Hematopoietic multipotent progenitor cell treated with erythropoietin and hydrocortisone succinate and interleukin-3 and kit ligand, for 6 days (in vitro differentiated cells): ENCODE data around the gene KIF13A.
"Not testable (repeated sequence)": the region's sequence is repeated elsewhere in the genome, so short reads cannot be mapped to it uniquely, and the experiment has no call there.

Experiments used
- DNase-seq: peaks from one replicate; pipeline ENCODE4 v3.0.0-alpha.2; 2015

The KIF13A gene

DNA sequence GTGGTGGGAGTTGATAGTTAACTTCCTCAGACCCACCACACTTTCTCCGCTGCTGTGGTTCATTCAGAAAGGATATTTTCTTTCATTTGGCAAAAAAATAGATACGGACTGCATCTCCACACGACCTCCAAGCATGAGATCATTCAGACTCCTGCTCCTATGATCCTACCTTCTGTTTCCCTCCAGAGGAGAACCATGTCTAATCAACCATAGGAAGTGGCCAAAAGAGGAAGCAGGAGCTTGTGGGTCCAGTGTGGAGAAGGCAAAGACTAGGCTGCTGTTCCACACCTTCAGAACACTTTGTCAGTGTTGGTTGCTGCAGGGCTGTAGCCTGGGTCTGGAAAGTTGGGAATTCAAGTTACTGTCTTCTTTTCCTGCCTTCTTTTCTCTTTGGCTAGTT lies 10.6 kb upstream of the KIF13A start:
- DNase-seq = no peak

DNA sequence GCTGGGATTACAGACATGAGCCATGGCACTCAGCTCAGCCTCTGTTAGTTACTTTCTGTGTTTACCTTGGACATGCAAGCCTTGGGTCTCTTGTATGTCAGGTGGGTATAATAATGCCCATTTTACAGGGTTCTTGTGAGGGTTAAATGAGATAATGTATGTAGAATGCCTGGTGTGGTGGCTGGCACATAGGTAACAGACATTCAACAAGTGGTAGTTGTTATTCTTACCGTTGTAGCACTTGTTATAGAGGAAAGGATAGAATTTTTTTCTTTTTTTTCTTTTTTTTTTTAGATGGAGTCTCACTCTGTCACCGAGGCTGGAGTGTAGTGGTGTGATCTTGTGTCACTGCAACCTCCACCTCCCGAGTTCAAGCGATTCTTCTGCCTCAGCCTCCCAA lies 8.0 kb upstream of the KIF13A start:
- DNase-seq = no peak

DNA sequence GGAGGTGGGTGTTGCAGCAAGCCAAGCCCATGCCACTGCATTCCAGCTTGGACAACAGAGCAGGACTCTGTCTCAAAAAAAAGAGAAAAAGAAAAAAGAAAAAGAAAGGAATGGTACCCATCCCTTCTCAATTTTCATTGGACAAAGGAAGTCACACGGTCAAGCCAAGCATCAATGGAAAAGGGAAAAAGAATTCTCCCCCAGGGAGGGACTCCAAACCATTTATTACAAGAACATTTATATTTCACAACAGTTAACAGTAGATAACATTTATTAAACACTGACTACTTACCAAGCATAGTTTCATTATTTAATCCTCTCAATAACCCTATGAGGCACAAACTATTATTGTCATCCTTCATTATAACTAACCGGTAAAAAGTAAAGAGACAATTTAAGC lies 6.6 kb upstream of the KIF13A start:
- no peak for DNase-seq

- no peak for DNase-seq
These were observed 1.0 kb upstream of the KIF13A start for GRCh38 chr6:17988422-17988944.

GRCh38 chr6:17987697-17988421 lies 424 bp upstream of the KIF13A start:
- DNase-seq = peak; percentile 79

DNA sequence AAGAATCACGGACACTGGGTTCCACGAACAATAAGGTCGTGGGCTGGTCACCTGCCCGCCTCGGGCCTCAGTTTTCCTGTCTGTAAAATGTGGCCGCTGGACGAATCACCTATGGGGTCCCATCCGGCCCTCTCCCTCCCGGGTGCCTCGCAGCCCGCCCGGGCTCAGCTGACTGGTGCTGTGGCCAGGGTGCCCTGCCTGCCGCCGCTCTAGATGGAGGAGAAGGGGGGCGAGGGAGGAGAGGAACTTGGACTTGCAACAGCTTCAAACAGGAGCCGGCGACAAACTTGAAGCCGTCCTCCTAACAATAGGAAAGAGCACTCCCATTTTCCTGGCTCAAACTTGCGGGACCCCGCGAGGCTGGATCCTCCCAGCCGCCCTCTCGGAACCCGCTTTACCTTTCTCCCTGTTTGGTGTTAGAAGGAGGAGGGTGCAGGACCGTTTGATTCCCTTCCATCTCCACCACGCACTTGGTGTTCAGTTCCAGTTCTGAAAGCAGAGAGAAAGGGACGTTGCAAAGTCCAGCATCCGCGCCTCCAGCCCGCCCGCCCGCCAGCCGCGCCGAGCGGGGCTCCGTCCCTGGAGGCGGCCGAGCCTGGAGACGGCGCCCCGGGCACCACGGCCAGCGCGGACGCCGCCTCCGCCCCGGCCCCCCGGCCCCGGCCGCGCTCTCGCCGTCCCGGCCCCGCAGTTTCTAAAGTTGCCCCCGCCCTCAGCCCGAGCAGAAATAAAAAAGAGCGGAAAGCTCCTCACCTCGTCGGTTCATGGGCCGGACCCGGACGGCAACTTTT lies 584 bp downstream of the KIF13A start:
- peak; percentile 73 for DNase-seq

- DNase-seq = peak; percentile 33
These were observed 1.3 kb downstream of the KIF13A start for GRCh38 chr6:17985934-17986655.

DNA sequence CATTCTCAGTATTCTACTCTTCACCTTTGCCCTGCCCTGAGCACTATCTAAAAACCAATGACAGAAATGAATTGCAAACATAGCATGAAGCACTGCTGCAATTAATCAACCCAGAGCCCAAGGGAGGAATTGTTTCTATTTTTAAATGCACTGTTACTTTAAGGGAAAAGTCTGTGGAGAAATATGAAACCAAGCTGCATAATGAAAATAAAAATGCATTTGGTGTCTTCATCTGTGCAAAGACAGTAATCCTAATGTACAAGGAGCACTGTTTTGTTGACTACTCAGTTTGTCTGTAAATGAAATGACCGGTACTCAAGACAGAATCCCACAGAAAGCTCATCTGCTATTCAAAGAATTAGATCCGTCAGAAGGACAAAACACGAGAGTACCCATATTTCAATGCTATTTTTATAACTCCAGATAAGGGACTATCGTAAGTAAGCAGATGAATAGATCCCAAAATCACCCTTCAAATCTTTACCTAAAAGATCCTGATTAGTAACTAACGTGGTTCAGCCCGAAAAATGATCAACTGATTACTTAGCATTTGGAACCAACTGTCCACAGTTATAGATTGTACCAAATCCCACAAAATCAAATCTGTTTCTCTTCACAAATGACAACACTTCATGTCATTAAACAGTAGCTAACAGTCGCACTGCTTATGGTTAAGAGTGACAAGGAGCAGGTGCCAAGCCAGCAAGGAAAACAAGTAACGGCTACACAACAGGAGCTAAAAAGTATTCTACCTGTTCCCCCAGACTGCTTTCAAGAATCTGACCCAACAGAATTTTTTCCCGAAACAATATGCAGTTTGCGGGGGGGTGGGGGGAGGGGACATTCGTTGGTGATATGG lies 2.4 kb downstream of the KIF13A start:
- no peak for DNase-seq

DNA sequence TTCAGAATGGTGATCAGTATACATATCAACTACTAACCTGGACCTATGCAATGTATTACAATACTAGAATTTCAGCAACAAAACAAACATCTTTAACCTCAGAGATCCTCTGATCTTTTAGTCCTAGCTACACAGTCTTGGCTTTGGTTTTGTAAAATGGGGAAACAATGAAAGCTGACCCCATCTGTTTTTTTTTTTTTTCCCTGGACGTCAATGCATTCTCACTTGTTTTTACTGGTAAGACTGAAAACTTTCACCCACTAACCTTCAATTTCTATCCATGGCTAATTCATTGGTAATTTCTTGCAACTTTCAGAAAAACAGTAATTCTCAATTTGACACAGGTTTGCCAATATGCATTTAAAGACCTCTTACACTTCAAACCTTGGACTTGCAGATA lies 3.0 kb downstream of the KIF13A start:
- no peak for DNase-seq

DNA sequence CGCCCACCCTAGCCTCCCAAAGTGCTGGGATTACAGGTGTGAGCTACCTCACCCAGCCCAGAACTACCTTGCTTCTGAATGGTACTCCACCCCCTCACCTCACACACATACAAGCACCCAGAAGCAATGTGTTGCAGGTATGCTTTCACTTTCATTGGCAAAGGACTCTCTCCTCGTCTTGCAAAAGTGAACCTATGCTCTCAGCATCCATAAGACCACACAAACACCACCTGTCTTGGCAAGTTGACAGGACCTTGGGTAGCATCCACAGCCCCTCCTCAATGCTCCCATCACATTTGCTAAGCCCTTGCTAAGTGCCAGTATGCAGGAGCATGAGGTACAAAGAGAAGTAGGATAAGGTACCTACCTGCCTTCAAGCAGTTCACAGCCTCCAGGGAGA lies 3.7 kb downstream of the KIF13A start:
- no peak for DNase-seq

DNA sequence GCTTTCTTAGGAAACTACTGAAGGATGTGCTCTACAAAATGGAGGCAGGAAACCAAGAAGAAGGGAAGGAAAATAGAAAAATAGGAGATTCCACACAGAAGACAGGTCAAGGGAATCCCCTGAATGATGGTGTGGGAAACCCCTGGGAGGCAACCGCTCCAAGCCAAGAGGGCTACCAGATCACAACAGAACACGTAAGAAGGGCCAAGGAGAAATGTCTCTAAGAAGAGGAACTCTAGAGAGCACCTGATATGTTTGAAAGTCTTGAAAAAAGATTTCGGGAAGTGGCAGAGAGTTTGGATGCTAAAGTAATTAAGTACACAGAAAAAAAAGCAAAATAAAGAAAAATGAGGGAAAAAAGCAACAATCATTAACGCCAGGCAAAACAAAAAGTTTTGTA lies 7.1 kb downstream of the KIF13A start:
- DNase-seq = no peak

DNA sequence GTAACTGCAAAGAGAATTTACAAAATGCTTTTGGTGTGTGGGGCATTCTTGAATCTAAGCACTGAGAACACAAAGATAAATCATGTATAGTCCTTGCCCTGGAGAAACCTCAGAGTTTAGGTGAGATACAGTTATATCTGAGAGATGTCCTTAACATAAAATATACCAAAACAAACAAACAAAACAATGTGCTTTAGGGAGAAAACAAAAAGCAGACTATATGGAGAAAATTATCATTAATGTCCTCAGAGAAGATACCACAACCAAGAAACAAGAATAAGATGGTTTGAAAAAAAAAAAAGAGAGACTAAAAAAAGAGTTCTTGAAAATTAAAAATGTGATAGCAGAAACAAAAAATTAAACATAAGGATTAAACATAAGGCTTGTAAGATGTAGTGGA lies 8.0 kb downstream of the KIF13A start:
- no peak for DNase-seq

DNA sequence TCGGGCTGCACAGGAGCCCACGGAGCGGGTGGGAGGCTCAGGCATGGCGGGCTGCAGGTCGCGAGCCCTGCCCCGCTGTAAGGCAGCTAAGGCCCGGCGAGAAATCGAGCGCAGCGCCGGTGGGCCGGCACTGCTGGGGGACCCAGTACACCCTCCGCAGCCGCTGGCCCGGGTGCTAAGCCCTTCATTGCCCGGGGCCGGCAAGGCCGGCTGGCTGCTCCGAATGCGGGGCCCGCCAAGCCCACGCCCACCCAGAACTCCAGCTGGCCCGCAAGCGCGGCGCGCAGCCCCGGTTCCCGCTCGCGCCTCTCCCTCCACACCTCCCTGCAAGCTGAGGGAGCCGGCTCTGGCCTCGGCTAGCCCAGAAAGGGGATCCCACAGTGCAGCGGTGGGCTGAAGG lies 11.2 kb downstream of the KIF13A start:
- DNase-seq = not testable (repeated sequence)

- no peak for DNase-seq
These were observed 12.7 kb downstream of the KIF13A start for GRCh38 chr6:17974570-17975368.

GRCh38 chr6:17972978-17973622 lies 14.3 kb downstream of the KIF13A start:
- DNase-seq = no peak

DNA sequence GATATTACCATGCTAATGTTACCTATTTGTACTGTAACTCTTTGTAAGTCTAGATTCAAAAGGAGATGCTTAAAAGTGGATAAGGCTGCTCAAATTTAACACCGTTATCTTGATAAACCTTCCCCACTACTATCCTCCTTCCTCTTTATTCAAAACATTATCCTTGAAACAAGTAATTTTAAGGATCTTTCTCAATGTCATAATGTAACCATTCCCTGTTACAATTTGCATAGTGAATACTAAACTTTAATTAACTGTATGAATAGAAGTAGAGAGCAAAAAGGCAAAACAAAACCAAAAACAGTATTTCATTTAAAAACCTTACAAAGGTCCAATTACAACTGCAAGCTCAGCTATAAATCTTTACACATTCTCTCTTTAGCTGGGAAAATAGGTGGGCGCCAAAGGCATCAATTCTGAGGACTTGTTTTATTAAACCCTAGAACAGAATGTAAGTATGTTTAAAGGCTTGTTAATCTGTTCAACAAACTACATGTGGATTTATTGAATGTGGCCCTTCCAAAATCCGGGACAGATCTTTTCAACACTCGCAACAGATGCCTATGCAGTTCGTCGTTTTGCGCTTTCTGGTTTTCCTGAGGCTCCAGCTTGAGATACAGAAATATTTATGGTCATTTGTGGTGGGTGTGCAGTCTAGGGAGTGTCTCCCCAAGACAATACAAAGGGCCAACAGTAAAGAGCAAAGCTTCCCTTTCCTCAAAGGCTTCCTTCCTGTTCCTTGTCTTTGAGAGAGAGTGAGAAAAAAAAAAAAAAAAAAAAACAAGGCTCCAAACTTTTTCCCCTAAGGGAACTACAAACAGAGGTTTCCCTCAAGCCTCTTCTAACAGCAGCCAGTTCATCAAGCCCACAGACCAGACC lies 15.1 kb downstream of the KIF13A start:
- DNase-seq = no peak

DNA sequence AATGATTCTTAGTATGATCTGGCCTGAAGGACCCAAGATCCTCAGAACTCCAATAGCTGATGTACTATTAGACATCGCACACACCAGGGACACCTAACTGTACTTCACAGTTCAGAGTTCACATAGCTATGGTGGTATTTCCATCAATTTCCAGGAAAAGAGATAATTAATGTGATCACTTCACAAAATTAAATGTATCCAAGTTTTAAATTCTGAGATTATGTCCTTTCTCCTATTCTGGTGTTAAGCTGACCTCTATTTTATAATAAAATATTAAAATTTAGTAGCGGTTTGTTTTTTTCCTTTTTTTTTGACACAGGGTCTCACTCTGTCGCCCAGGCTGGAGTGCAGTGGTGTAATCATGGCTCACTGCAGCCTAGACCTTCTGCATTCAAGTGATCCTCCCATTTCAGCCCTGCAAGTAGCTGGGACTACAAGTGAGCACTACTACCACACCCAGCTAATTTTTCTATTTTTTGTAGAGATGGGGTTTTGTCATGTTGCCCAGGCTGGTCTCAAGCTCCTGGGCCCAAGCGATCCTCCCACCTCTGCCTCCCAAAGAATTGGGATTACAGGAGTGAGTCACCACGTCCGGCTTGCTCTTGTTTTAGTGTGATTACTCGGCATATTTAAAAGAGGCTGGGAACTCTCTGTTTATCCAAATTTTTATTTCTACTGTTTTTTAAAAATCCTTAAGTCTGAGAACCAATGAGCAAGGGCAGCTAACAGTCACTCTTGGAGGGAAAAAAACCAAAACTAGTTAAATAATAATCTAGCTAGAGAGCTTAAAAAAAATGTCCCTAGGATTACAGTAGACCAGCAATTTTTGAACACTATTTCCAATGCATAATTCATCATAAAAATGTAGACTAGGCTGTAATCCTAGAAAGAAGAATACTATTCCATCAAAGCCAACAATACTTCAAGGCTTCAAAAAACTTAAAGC lies 16.0 kb downstream of the KIF13A start:
- peak; percentile 31 for DNase-seq

- no peak for DNase-seq
These were observed 18.6 kb downstream of the KIF13A start for GRCh38 chr6:17968876-17969275.
